HG03439 (cell line): ENCODE data around the gene DNM3.

Source experiments
- ATAC-seq: cut with Tn5 transposase; IDR thresholded peaks from one replicate; pipeline ENCODE4 v1.9.1; 2021; ENCODE audit warnings: mild to moderate bottlenecking, moderate library complexity; ENCODE audit not compliant: unreplicated experiment

The DNM3 gene

DNA sequence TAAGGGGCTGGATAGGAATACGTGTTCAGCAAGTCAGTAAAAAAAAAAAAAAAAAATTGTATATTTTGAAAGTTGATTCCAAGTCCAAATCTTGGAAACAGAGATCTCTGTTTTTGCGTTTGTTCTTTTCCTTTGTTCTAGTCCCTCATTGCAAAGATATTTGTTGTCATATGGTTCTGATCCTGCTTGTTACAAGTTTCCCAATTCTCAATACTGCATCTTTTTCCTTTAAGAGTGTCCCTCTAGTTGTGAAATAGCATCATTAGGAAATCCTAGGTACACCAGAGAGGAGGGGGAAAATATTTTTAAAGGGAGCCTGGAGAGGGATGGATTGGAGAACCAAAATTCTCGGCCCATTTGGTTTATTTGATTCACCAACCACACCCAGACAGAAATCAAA lies 426.9 kb downstream of the DNM3 start:
- ATAC-seq: no peak

GRCh38 chr1:172269084-172269483 lies 427.8 kb downstream of the DNM3 start:
- no peak for ATAC-seq

- ATAC-seq: no peak
Observed at GRCh38 chr1:172269644-172270043, 428.3 kb downstream of the DNM3 start.

DNA sequence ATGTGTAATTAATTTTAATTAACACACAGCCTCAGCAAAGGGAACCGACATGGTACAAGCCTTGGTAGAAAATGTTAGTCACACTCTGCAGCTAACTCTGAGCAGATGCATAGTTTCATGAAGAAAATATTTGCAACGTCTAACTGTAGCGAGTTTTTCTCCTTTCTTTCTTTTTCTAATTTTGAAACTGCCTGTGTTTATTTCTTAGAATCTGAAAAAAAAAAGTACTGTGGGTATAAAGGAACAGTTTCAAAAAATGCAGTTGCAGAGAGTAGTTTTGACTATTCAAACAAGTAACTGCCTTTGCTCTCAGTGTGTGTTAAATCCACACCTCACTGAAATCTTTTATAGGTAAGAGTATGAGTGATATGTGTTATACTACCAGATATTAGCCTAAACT lies 429.3 kb downstream of the DNM3 start:
- no peak for ATAC-seq

- ATAC-seq: no peak
Observed at GRCh38 chr1:172272087-172272486, 430.8 kb downstream of the DNM3 start.

GRCh38 chr1:172273647-172274396 lies 432.5 kb downstream of the DNM3 start:
- no peak for ATAC-seq

DNA sequence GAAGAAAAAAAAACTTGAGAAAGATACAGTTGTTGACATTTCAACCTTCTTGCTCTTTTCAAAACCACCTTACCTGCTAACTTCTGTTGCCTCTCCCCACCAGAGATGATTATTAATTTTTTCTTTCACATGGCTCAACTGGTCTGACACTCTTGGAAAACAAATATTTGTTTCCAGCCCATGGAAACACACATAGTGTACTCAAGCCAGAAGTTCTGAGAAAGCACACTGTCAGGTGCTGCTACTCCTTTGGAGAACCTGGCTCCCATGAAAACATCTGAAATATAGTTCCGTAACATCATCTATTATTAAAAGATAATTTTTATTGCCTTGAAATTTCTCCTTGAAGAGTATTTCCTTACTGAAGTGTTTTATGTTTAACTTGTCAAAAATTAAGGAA lies 434.2 kb downstream of the DNM3 start:
- ATAC-seq: no peak

DNA sequence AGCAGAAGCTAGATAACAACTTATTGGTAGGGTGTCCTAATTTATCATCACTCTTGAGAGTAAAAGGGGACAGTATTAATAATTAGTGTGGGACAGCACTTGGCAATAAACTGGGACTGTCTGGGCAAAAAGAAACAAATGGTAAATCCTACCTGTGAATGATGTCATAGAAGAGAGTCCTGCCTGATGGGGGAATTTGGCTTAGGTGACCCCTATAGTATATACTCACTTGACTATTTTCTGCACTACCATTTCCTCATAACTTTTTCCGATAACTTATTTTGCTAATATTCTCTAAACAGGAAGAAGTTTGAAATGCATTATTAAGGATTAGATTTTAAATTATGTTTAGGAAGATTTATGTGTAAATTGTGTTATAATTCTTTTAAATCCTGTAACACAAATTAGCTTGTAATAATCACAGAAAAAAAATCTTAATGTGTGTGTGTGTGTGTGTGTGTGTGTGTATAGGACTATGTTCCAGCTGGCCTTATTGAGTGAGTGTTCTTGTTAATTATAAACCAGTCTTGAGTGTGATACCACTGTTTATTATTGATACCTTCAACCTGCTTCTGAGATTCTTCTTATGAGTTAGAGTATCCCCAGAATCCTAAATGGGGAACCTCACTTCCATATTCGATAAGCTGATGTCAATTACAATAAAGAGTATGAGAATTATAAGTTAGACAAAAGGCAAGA lies 435.0 kb downstream of the DNM3 start:
- ATAC-seq: no peak

GRCh38 chr1:172277275-172277674 lies 436.0 kb downstream of the DNM3 start:
- no peak for ATAC-seq

GRCh38 chr1:172277989-172278388 lies 436.7 kb downstream of the DNM3 start:
- ATAC-seq: no peak

DNA sequence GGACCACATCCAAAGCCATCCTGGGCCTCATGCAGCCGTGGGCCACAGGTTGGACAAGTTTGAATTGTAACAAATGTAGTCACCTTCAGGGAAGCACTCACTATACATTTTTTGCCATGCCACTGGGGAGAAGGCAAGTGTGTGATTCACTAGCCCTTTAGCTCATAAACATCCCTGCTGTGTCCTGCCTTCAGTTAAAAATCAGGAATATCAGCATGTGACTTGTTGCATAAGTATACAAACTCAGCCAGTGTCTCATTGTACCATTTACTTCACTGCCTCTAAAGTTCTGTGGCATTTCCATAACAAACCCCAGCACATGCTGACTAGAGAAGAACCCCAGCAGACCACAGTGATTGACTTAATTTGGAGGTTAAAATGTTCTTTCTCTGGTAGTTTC lies 437.2 kb downstream of the DNM3 start:
- ATAC-seq: no peak

GRCh38 chr1:172279939-172280636 lies 438.8 kb downstream of the DNM3 start:
- ATAC-seq: no peak

GRCh38 chr1:172283766-172284165 lies 442.5 kb downstream of the DNM3 start:
- ATAC-seq: no peak

GRCh38 chr1:172286629-172287076 lies 445.4 kb downstream of the DNM3 start:
- ATAC-seq: no peak

- ATAC-seq: no peak
Observed at GRCh38 chr1:172287208-172287607, 445.9 kb downstream of the DNM3 start.

GRCh38 chr1:172288581-172288980 lies 447.3 kb downstream of the DNM3 start:
- ATAC-seq: no peak

DNA sequence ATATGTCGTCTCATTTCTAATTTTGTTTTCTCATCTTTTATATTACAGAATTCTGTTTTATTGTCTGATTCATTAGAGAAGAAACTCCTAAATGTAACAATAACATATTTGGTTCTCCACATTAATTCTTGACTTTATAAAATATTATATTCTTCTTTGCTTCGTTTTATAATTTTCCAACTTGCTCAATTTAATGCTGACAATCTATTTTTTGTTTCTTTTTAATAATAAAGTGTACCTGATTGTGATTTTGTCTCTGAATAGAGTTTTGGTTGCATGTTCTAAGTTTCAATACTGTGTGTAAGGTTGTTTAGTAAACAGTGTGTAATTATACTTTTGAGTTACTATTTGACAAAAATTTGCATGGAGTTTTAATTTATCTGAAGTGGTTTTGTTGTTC lies 448.1 kb downstream of the DNM3 start:
- ATAC-seq: no peak

DNA sequence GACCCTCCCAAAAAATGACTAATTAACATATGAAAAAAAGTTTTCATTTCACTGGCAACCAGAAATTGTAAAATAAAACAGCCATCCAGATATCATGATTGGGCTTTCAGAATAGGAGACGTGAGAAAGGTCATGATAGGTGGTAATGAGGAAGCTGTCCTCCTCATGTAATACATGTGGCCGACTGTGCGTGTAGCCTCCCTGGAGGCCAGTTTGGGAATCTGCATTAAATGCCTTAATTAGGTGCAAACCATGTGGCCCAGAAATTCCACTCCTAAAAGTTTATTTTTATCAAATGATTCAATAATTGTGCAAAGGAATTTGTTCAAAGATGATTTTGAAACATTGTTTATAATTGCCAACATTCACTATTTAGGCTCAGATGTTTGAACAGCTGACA lies 451.5 kb downstream of the DNM3 start:
- ATAC-seq: no peak

DNA sequence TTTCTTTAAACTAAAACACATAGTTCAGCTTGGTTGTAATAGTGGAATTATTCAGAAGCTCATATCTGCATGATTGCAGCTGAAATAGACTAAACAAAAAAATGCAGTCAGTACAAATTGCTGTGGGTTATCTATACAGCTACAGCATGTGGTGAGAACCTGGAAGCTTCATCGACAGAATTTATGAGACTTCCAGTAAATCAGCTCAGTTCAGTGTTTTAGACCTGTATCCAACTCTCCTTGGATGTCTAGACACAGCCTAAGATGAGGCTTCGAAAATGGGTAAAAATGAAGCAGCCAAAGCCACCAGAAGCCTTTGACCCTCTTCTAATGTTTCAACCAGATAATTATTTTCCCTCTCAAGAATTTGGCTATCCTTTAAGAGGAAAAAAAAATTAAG lies 452.1 kb downstream of the DNM3 start:
- ATAC-seq: no peak

DNA sequence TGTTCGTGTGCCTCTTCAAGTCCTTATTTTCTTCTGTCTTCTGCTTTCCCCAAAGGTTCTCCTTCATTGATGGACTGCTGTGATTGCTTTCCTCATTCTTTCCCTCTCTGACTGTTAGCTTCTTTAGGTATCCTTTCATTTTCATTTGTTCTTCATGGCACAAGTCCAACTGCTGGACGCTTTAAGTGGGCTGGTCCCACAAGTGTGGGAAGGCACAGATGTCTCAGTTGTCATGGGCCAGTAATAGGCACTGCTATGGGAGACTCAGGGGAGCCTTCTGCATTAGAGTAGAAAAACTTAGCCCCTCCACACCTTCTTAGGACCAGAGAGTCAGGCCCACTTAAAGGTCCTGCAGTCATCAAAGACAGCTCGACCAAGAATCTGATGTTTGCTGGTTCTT lies 456.8 kb downstream of the DNM3 start:
- ATAC-seq: no peak

- no peak for ATAC-seq
Observed at GRCh38 chr1:172298911-172299310, 457.6 kb downstream of the DNM3 start.

DNA sequence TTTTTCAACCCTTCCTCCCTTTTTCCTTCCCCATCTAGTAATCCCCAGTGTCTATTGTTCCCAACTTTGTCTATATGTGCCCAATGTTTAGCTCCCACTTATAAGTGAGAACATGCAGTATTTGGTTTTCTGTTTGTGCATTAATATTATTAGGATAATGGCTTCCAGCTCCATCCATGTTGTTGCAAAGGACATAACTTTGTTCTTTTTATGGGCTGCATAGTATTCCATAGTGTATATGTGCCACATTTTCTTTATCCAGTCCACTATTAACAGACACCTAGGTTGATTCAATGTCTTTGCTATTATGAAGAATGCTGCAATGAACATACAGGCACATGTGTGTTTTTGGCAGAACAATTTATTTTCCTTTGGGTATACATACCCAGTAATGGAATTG lies 458.2 kb downstream of the DNM3 start:
- no peak for ATAC-seq
